ENCODE data around the gene TBC1D16.

DNA sequence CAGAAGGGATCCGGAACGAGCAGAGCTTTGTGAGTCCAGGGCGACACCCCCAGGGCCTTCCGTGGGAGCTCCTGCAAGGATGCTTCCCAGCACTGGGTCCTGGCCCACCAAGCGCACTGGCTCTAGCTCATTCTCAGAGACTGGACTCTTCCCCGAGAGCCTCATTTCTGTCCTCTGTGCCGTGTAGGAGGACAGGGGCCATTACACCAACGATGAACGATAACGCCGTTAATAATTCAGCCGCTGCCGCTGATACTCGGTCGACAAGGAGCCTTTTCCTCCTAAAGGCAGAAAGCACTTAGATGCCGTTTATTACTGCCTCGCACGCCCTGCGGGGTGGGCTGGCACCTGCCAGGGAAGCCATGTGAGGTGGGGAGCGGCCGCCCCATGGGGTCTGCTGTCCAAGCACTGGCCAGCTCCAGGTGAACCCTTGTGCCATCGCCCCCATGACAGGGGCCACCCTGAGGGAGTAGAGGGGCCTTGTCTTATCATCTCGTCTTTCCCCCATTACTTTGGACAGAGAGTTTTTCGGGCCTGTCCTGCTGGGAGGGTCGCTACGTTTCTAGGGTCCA is 33.5 kb downstream of the TBC1D16 start:
- TF ChIP-seq TAF1 (IDR thresholded peaks at IDR 0.05; ENCODE audit: borderline replicate concordance, low read depth, low read length), result no peak
- no peak for TF ChIP-seq MXI1 (IDR thresholded peaks at IDR 0.05; ENCODE audit: low read depth, low read length)
- TF ChIP-seq EZH2 (IDR thresholded peaks at IDR 0.05; ENCODE audit: borderline replicate concordance, control insufficient read depth, low read depth, low read length), result no peak
- TF ChIP-seq USF2 (IDR thresholded peaks at IDR 0.05; ENCODE audit: borderline replicate concordance, low read depth, low read length), result no peak
- no peak for TF ChIP-seq CTCF (IDR thresholded peaks at IDR 0.05 in 2 of 3, conservative IDR thresholded peaks at IDR 0.05 in 1 of 3; ENCODE audit: control insufficient read depth in 2 of 3, extremely low read depth in 1 of 3, insufficient read depth in 1 of 3, low read depth in 3 of 3, low read length in 3 of 3)
- TF ChIP-seq REST (IDR thresholded peaks at IDR 0.05; ENCODE audit: low read depth, low read length), result no peak
- TF ChIP-seq CBX3 (IDR thresholded peaks at IDR 0.05; ENCODE audit: borderline replicate concordance, low read depth), result no peak
- no peak for TF ChIP-seq RAD21 (IDR thresholded peaks at IDR 0.05; ENCODE audit: insufficient read depth, low read depth, low read length)
- no peak for TF ChIP-seq SMC3 (IDR thresholded peaks at IDR 0.05; ENCODE audit: borderline replicate concordance, low read length)
- no peak for TF ChIP-seq POLR2A (IDR thresholded peaks at IDR 0.05; ENCODE audit: low read depth, low read length)
- no peak for TF ChIP-seq CBX5 (IDR thresholded peaks at IDR 0.05; ENCODE audit: low read depth)
- TF ChIP-seq SMAD1 (IDR thresholded peaks at IDR 0.05; ENCODE audit: low read depth, partially characterized antibody), result no peak
- TF ChIP-seq POLR2AphosphoS2 (IDR thresholded peaks at IDR 0.05; ENCODE audit: low read depth, low read length), result no peak

Data from GM12878 (cell line).